Measurements from ENCODE around the gene GSTM2.
"Not testable (repeated sequence)": the region's sequence is repeated elsewhere in the genome, so short reads cannot be mapped to it uniquely, and the experiment has no call there.

Gene GSTM2

DNA sequence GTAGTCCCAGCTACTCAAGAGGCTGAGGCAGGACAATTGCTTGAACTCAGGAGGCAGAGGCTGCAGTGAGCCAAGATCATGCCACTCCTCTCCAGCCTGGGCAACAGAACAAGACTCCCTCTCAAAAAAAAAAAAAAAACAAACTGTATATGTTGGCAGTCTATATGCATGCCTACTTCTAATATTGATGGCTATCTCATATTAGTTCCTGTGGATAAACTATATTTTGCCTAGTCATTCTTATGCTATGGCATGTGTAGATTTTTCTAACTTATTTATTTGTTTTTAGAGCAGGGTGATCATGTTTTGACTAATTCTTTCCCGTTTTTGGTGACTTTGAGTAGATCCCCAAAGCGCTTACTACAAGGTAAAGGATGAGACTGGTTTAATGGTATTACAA is 10.8 kb downstream of the GSTM2 start:
- not testable (repeated sequence) for DNase-seq (ENCODE audit: low read depth)

DNA sequence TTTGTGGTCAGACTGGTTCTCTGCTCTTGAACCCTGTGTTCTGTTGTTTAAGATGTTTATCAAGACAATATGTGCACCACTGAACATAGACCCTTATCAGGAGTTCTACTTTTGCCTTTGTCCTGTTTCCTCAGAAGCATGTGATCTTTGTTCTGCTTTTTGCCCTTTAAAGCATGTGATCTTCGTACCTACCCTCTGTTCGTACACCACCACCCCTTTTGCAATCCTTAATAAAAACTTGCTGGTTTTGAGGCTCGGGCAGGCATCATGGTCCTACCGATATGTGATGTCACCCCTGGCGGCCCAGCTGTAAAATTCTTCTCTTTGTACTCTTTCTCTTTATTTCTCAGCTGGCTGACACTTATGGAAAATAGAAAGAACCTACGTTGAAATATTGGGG is 16.9 kb downstream of the GSTM2 start:
- DNase-seq (ENCODE audit: low read depth) = not testable (repeated sequence)

- not testable (repeated sequence) for DNase-seq (ENCODE audit: low read depth)
Measured at GRCh38 chr1:109685399-109685798, 17.5 kb downstream of the GSTM2 start.

DNA sequence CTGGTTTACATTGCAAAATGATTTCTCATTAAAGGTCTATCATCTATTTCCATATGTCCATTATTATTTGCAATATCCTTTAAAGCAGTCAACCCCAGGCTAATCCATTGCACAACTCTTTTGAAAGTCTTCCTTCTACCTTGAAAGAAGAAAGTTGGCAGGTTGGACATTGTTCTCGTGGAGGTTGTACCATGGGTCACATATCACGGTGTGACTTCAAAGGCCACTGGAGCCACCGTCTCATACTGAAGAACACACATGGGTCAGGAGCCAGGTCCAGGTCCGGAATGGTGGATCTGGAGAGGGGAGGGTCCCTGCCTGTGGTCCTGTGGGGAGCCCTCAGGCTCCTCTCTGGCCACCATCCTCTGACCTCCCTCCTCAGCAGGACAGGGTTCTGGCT is 18.0 kb downstream of the GSTM2 start:
- DNase-seq (ENCODE audit: low read depth) = not testable (repeated sequence)

DNA sequence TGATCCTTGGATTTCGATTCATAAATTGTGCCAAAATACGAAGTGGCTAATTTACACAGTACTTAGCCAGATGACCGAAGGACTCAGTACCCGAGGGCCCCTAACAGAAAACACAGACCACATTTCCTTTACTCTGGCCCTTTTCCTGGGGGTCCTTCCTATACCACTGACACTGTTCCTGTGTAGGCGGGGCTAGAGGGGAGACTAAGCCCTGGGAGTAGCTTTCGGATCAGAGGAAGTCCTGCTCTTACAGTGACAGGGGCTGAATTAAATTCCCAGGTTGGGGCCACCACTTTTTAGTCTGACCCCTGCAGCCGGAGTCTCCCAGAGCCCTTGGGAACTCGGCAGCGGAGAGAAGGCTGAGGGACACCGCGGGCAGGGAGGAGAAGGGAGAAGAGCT is 19.3 kb downstream of the GSTM2 start:
- DNase-seq (ENCODE audit: low read depth) = not testable (repeated sequence)

- DNase-seq (ENCODE audit: low read depth) = no peak
Measured at GRCh38 chr1:109687641-109688499, 20.0 kb downstream of the GSTM2 start, which contains the start of gene GSTM1. GSTM1 (plus strand) TSS chr1:109687817; CDS start chr1:109687874, 57 bp downstream.

- no peak for DNase-seq (ENCODE audit: low read depth)
Measured at GRCh38 chr1:109689844-109690405, 22.1 kb downstream of the GSTM2 start.

DNA sequence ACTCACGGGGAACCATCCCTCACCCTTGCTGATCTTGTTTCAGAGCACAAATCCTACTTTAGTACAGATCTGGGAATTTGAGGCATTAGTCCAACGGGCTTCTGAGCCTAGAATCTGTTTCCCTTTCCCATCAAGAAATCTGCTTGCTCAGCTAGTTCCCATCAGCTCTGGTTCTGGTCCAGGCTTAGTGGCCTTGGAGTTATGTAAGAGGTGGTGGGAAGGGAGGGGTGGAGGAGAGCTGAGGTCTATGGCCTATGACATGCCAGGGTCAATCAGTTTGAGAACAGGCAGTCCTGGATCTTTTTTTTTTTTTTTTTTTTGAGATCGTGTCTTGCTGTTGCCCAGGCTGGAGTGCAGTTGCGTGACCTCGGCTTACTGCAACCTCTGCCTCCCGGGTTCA is 23.9 kb downstream of the GSTM2 start:
- no peak for DNase-seq (ENCODE audit: low read depth)

DNA sequence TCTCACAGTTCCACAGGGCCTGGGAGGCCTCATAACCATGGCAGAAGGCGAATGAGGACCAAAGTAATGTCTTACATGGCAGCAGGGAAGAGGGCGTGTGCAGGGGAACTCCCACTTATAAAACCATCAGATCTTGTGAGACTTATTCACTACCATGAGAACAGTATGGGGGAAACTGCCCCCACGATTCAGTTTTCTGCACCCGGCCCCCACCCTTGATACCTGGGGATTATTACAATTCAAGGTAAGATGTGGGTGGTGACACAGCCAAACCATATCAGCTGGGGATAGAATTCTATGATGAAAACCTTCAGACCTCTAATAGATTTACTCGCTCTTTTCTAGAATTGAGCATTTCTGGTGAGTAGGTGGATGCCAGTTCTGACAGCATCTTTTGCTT is 26.5 kb downstream of the GSTM2 start:
- not testable (repeated sequence) for DNase-seq (ENCODE audit: low read depth)

- DNase-seq (ENCODE audit: low read depth) = not testable (repeated sequence)
Measured at GRCh38 chr1:109695138-109695537, 27.3 kb downstream of the GSTM2 start.

DNA sequence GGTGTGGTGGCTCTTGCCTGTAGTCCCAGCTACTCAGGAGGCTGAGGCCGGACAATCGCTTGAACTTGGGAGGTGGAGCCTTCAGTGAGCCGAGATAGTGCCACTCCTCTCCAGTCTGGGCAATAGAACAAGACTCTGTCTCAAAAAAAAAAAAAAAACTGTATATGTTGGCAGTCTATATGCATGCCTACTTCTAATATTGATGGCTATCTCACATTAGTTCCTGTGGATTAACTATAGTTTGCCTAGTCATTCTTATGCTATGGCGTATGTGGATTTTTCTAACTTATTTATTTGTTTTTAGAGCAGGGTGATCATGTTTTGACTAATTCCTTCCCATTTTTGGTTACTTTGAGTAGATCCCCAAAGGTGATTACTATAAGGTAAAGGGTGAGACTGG is 29.2 kb downstream of the GSTM2 start:
- DNase-seq (ENCODE audit: low read depth) = no peak

DNA sequence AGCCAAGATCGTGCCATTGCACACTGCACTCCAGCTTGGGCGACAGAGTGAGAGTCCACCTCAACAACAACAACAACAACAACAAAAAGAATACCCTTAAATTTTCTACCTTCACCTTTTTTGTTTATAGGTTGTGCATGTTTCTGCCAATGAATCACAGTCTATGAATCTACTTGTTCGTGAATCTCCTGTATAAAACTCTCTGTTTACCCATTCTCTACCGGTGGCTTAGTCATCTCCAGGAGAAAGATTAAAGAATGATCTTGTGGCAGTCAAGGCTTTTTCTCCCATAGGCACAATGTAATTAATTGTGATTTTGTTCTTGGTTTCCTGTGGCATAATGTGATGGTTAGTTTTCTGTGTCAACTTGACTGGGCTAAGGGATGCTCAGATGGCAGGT is 30.0 kb downstream of the GSTM2 start:
- DNase-seq (ENCODE audit: low read depth) = not testable (repeated sequence)

GRCh38 chr1:109702940-109703339 is 35.1 kb downstream of the GSTM2 start:
- DNase-seq (ENCODE audit: low read depth) = not testable (repeated sequence)

DNA sequence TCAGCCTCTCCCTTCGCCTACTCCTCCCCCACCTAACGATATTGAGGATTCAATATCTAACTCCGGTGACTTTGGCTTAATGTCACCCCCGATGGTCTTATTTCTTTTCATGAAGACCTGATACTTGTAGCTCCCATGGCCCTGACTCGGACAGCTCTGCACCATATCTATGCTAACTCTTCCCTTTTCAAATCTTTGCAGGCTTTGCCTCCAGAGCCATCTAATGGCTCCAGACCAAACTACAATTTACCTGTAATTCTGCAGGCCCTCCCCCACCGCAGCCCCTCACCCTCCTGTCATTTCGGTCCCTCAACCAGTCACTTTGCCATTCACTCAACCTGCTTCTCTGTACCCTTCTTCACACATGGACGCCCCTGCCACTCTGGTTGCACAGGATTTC is 36.3 kb downstream of the GSTM2 start:
- no peak for DNase-seq (ENCODE audit: low read depth)

DNA sequence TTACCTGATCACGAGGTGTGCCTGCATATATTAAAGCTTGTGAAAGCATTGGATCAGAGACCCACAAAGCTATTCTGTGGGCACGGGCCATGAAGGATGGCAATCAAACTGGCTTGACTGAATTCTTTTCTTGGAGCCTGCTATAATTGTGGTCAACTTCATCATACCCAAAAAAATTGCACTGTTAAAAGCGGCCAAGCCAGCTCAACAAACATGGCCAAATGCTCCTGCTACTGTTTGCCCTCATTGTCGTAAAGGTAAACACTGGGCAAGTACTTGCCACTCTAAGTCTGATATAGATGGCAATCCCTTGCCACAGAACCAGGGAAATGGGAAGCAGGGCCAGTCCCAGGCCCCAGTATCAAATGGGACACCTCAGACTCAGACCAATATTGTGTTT is 37.6 kb downstream of the GSTM2 start:
- DNase-seq (ENCODE audit: low read depth) = no peak

DNA sequence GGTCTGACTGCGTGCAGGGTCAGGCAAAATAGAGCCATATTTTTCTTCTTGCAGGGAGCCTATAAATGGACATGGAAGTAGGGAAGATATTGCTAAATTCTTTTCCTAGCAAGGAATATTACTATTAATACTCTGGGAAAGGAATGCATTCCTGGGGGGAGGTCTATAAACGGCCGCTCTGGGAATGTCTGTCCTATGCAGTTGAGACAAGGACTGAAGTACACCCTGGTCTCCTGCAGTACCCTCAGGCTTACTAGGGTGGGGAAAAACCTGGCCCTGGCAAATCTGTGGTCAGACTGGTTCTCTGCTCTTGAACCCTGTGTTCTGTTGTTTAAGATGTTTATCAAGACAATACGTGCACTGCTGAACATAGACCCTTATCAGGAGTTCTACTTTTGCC is 41.1 kb downstream of the GSTM2 start:
- not testable (repeated sequence) for DNase-seq (ENCODE audit: low read depth)

DNA sequence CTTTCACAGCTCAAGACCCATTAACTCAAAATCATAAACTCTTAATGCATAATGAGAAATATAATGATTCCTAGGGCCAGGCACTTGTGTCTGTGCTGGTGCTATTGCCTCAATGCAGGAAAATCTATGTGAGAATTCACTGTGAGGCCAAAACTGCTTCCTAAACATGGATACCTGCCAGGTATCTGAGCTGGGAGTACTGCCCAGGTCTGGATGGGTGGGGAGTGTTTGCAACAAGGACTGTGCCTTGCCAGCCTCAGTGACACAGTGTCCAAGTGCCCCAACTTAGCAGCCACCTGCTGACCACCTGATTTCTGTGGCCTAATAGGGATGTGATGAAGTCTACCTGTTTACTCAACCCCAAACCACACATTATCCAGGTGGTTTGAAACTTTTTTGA is 42.0 kb downstream of the GSTM2 start:
- DNase-seq (ENCODE audit: low read depth) = not testable (repeated sequence)

- not testable (repeated sequence) for DNase-seq (ENCODE audit: low read depth)
Measured at GRCh38 chr1:109711593-109712320, 43.9 kb downstream of the GSTM2 start, which contains the start of gene GSTM5. GSTM5 (plus strand) TSS chr1:109712251; CDS start chr1:109712313, 62 bp downstream.

- DNase-seq (ENCODE audit: low read depth) = no peak
Measured at GRCh38 chr1:109712321-109712864, 44.5 kb downstream of the GSTM2 start.

DNA sequence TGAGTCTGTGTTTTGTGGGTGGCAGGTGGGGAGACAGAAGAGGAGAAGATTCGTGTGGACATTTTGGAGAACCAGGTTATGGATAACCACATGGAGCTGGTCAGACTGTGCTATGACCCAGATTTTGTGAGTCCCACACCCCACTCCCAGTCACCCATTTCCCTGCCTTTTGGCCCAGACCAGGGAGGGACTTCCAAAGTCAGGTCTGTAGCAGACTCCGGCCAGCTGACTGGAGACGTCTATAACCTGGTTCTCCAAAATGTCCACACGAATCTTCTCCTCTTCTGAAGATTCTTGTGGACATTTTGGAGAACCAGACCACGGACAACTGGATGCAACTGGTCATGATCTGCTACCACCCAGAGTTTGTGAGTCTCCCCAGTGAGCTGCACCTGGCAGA is 45.8 kb downstream of the GSTM2 start:
- no peak for DNase-seq (ENCODE audit: low read depth)

DNA sequence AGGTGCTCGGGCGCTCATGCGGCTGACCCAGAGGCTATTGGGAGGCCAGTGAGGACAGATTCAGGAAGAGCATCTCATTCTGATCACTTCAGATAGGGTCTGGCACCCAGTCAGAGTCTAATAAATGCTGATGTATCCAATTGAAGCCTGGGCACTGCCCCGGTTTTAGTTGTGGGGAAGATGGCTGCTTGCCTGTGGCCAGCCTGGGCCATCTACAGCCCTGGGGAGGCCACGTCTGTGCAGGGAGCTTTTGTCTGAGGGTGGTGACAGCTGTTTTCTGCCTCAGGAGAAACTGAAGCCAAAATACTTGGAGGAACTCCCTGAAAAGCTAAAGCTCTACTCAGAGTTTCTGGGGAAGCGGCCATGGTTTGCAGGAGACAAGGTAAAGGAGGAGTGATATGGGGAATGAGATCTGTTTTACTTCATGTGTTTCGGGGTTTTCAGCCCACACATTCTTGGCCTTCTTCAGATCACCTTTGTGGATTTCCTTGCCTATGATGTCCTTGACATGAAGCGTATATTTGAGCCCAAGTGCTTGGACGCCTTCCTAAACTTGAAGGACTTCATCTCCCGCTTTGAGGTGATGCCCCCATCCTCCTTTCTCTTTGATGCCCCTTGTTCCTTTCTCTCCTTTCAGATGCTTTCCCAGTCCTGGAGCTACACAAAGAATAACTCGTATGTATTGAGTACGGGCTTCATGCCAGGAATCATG is 47.0 kb downstream of the GSTM2 start:
- DNase-seq (ENCODE audit: low read depth) = no peak

DNA sequence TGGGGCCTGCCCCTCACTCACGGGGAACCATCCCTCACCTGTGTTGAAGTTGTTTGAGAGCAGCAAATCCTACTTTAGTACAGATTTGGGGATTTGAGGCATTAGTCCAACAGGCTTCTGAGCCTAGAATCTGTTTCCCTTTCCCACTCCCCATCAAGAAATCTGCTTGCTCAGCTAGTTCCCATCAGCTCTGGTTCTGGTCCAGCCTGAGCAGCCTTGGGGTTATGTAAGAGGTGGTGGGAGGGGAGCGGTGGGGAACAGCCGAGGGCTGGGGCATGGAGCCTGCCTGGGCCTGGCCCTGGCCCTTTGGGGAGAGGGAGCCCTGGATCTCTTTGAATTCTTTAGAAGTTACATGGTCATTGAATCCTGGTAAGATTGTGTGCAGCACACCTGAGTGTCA is 48.3 kb downstream of the GSTM2 start:
- DNase-seq (ENCODE audit: low read depth) = no peak

Data from stimulated activated CD8-positive, alpha-beta memory T cell treated with anti-CD3 and anti-CD28 coated beads, Interleukin-7, amount 100 ng/mL, for 24 hours (primary cell).